HG03457 (cell line): ENCODE results near the gene MCF2L.
"Not testable (repeated sequence)": the region's sequence is repeated elsewhere in the genome, so short reads cannot be mapped to it uniquely, and the experiment has no call there.

ENCODE experiments used
- ATAC-seq: cut with Tn5 transposase; IDR thresholded peaks from one replicate; pipeline ENCODE4 v1.9.1; 2021; ENCODE audit warnings: moderate number of reproducible peaks; ENCODE audit not compliant: unreplicated experiment

The MCF2L gene

DNA sequence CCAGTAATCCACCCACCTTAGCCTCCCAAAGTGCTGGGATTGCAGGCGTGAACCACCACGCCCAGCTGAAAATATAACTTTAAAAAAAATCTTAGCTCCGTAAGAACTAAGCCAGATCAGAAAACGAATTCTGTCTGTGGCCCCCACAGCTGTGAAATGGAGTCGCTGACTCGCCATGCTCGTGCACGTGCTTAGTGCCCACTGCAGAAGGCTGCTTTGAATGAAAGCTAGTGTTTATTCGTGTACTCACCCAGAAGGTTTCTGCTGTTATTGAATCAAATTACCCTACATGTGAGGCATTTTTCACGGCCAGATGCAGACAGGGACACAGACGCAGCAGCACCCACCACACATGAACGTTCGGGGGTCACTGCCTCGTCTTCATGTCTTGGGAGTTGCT, 74.9 kb downstream of the MCF2L start:
- ATAC-seq: no peak

DNA sequence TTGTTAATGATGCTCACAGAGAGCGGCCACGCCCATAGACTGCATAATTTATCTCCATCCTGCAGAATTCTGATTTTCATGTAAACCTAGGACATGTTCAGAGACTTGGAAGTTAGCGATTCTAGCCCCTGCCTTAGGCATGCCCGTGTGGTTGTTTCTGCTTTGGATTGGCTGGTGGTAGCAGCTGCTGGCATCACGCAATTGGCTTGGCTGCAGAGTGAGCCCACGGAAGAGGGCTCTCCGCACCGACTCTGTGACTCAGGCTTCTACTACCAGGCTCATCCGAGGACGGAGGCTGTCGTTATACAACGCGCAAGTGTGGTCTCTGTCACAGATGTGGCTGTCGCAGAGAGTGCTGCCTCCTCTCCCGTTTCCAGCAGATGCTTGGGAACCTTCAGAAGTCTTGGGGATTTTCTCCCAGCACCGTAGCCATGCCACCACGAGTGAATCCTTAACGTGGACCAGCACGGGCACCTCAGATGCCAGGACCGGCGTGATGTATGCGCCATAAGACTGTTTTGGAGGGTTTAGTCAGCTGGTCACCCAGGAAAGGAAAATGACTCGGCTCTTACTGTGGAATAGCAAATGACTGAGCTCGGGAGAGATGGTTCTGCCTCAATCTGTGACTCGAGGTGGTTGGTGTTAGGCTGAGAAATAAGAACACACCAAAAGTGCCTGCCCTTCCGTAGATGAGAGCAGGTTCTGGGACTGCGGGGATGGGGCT, 75.5 kb downstream of the MCF2L start:
- no peak for ATAC-seq

DNA sequence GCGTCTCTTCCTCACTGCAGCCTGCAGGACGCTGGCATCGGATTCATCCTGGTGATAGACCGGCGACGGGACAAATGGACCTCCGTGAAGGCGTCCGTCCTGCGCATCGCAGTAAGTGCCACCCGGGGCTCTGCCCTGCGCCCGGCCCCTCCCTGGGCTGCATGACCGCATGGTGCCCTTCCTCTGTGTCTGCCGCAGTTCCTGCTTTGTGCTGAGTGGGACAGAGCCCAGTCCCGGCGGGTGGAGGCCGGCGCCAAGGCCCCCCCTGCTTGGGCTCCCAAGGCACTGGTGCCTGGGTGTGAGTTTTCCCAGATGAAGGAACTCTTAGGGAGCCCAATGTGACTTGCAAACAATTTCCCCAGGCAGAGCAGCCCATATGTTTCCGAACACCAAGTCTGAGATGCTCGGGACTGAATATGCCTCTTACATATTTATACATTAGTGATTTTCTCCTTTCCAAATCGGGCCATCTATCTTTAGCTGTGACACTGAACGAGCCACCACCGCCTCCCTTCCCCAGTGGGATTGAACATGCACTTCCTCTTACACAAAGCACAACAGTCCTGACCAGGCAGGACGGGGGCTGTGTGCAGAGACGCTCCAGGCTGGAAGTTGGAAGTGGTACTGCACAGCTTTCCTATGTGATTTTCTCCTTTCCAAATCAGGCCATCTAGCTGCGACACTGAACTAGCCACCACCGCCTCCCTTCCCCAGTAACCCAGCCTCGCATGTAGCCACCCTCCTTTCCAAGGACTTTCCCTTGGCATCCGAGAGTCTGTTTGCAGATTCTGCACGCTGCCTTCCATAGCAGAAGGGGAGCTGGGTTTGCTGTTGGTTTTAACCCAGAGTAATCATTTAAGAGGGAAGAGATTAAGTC, 76.5 kb downstream of the MCF2L start:
- no peak for ATAC-seq

DNA sequence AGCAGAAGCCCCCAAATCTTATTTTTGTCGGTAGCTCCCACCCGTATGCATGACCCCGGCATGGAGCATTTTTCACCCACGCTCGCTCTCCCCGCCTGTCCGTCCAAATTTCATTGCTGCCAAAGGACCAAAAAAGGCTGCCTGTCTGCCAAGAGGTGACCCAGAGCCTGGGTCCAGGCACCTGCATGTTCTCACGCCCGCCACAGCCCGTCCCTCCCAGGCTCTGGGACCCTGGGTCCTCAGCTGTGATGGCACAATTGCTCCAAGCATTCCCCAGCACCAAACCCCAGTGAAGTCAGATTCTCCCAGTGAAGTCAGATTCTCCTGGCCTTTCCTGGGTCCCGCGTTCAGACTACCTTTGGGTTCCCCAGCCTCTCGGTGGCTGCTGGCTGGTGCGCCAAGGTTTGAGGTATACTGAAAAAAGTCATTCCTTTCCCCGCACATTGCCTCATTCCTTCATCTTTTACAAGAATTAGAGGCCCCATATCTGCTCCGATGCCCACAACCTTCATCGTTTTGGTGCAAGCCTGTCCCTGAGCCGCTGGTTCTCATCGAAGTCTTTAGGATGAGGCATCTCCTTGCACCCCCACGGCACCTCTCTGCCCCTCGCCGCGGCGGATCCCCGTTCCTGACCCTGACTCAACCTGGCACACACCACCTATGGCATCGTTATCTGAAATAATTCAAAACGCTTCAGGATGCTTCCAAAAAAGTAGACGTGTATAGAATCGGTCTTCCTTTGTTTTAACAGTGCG, 77.3 kb downstream of the MCF2L start:
- ATAC-seq: no peak

DNA sequence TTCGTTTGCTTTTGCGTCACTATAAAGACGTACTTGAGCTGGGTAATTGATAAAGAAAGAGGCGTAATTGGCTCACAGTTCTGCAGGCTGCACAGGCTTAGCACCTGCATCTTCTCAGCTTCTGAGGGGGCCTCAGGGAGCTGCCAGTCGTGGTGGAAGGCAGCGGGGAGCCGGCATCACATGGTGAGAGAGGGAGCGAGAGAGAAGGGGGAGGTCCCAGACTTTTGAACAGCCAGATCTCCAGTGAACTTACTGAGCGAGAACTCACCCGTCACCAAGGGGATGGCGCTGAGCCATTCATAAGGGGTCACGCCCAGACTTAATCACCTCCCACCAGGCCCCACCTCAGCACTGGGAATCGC, 77.8 kb downstream of the MCF2L start:
- ATAC-seq: no peak

DNA sequence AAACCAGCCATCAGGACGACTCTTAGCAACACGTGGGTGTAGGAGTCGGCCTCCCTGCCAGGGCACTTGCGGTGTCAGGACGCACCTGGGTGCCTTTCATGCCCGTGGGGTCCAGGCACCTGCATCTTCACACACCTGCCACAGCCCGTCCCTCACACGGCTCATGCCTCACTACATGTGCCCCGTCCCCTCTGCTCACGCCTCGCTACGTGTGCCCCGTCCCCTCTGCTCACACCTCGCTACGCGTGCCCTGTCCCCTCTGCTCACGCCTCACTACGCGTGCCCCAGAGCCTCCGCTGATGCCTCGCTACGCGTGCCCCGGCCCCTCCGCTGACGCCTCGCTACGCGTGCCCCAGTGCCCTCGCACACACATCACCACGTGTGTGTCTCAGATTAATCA, 78.6 kb downstream of the MCF2L start:
- no peak for ATAC-seq

DNA sequence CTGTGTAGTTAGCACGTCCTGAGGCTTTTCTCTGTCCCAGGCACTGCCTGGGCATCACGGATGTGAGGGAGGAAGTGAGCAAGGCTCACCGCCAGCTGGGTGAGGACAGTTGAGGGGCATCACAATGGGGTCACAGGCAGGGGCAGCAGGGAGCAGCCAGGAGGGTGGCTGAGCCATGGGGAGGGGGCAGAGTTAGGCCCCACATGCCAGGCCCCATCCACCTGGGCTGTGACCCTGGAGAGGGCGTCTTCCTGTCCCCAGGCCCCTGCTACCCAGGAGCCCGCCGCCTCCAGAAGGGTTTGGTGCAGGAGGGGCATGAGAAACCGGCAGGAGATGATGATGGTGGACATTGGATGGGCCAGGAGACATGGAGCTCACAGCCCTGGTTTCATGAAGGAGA, 79.8 kb downstream of the MCF2L start:
- ATAC-seq: no peak

DNA sequence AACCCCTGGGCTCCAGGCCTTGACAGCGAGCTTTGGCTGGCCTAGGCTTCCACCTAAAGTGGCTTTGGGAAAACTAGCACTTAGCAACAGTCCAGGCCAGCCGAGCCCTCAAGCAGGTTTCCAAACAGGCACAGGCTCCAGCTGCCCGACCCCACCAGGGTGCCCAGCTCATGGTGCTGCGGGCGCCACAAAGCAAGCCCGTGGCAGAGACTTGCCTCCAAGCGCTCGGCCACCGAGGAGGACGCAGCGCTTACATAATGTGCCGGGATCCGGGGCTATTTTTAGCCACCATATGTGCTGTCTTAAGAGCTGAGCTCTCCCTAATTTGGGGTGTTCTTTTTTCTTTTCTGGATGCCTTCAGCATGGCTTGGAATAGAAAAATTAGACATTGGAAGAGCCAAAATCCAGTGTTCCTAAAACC, 80.5 kb downstream of the MCF2L start:
- no peak for ATAC-seq

DNA sequence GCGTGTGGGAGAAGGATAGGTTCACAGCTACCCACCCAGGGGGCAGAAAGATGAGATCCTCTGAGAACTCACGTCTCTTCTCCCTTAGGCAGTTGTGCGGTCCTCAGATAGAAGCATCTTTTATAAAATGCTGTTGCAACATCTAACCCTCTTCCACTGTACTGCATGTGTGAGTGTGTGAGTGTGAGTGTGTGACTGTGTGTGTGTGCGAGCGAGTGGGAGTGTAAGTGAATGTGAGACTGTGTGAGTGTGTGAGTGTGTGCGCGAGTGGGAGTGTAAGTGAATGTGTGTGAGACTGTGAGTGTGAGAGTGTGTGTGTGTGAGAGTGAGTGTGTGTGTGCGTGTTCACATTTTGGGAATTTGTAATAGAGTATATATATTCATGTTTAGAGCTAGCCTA, 81.0 kb downstream of the MCF2L start:
- ATAC-seq: no peak

DNA sequence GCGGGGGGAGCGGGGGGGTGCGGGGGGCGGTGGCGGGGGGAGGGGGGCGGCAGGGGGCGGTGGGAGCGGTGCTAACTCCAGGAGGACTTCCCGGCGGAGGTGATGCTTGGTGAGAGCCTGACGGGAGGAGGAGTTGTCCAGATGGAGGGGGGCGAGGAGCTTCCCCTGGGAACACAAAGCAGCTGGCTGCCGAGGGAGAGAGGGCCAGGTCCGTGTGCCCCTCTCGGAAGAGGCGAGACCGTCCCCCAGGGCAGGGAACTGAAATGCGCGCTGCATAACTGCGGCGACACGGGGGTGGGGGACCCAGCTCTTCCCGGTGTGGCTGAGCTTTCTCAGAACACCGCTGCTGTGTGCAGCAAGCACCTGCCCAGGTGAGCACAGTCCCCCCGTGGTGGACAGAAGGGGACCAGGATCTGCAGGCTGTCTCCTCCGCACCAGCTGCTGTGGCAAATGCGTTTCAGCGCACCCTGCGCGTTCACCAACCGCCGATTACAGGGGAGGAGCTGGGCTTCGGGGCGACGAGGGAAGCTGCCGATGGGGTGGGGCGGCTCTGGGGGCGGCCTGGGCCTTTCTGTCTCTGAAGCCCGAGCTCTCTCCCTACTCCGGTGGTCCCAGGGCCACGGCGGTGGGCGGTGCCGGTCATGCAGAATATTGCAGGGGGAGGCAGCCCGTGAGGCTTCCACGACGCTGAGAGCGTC, 81.9 kb downstream of the MCF2L start:
- ATAC-seq: no peak

DNA sequence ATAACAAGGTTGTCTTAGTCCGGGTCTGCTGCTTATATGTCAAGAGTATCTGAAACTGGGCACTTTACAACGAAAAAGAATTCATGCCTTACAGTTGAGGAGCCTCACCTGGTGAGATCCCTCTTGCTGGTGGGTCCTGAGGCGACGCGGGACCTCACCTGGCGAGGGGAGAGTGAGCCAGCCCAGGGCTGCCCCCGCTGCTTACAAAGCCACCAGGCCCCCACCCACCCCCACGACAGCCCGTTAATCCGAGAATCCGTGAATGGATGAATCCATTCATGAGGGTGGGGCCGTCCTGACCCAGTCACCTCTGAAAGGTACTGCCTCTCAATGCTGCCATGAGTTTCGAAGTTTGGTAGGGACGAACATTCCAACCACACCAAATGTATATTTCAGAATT, 82.6 kb downstream of the MCF2L start:
- ATAC-seq: no peak

DNA sequence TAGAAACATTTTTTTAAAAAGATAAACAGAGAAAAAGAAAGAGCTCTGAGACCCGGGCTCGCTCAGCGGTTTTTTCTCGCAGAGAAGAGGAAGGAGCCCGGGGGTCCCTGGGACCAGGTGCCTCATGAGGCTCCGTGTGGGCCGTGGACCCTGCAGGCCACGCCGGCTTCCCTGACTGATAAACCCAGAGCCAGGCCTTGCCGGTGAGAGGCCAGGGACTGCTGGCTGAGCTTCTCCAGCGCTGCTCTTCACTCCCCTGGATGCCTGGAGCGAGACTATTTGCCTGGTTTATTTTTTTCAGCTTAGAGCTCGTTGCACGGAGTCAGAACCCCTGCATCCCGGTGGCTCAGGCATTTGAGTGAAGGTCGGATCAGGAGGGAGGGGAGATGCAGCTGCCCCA, 83.2 kb downstream of the MCF2L start:
- no peak for ATAC-seq

DNA sequence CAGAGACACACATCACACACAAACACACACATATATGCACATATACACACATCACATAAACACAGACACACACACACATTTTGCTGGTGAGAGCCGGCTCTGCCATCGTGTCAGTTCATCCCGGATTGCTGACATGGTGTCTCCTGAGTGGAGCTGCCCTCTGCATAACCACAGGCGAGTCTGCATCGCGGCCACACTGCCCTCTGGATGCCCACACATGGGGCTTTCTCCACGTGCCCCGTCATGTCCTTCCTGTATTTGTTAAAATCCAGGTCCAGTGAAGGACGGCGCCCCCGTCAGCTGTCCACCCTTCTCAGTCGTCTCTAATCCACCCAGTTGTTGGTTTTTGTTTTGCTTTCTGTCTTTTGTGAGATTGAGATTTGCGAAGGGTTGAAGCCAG, 84.0 kb downstream of the MCF2L start:
- ATAC-seq: no peak

DNA sequence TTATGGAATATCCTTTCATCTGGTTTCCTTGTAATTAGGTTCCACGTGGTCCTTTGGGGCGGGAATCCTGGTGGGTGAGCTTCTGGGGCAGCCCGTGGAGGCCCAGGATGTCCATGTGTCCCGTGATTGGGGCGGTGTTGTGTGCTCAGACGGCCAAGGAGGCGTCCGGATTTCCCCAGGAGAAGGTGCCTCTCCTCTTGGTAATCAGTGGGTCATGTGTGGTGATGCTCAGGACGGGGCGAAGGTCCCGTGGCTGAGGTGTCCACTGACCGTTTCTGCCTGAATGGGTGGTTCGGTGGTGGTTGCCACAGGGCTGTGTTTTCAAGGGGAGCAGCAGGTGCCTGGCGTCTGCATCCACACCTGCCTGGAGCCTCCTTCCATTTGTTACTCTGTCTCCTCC, 84.4 kb downstream of the MCF2L start:
- no peak for ATAC-seq

DNA sequence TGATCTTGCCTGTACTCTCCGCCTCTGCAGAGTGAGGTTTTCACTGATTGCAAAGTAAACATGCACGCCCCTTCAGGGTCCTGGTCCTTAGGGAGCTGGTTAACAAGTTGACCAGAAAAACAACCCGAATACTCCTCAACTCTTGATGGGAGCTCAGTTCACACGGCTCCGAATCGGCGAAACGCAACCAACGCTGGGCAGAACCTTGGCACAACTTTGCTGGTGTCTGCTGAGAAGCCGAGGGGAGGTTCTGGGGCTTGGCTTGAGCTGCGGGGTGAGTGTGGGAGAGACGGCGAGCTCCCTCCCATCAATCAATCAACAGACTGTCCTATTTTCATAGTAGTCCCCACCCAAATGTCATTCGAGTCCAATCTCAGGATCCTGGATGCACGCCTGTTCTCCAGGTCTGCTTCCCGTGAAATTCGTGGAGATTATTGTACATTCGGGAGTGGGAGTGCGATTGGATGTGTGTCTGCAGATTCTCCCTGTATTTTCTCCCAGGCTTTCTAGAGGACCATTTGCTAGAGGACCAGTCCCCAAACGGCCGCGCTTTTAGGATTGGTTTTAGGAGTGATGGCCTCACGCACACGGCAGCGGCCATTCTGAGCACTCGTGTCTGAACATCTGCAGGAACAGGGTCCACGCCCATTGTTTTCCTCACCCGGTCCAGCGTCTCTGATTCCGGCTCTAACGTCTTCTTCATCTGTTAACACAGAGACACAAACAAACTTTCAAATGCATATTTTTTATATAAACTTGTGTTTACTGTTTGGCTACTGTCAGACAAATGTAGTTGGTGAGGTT, 85.0 kb downstream of the MCF2L start:
- ATAC-seq: no peak

DNA sequence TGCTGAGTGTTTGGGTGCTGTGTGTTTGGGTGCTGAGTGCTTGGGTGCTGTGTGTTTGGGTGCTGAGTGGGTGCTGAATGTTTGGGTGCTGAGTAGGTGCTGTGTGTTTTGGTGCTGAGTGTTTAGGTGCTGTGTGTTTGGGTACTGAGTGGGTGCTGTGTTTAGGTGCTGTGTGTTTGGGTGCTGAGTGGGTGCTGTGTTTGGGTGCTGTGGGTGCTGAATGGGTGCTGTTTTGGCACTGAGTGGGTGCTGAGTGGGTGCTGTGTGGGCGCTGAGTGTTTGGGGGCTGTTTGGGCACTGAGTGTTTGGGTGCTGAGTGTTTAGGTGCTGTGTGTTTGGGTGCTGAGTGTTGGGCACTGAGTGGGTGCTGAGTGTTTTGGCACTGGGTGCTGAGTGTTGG, 88.1 kb downstream of the MCF2L start:
- ATAC-seq: no peak

DNA sequence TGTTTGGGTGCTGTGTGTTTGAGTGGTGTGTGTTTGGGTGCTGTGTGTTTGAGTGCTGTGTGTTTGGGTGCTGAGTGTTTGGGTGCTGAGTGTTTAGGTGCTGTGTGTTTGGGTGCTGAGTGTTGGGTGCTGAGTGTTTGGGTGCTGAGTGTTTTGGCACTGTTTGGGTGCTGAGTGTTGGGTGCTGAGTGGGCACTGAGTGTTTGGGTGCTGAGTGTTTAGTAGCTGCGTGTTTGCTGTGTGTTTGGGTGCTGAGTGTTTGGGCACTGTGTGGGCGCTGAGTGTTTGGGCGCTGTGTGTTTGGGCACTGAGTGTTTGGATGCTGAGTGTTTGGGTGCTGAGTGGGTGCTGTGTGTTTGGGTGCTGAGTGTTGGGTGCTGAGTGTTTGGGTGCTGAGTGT, 88.5 kb downstream of the MCF2L start:
- ATAC-seq: not testable (repeated sequence)

DNA sequence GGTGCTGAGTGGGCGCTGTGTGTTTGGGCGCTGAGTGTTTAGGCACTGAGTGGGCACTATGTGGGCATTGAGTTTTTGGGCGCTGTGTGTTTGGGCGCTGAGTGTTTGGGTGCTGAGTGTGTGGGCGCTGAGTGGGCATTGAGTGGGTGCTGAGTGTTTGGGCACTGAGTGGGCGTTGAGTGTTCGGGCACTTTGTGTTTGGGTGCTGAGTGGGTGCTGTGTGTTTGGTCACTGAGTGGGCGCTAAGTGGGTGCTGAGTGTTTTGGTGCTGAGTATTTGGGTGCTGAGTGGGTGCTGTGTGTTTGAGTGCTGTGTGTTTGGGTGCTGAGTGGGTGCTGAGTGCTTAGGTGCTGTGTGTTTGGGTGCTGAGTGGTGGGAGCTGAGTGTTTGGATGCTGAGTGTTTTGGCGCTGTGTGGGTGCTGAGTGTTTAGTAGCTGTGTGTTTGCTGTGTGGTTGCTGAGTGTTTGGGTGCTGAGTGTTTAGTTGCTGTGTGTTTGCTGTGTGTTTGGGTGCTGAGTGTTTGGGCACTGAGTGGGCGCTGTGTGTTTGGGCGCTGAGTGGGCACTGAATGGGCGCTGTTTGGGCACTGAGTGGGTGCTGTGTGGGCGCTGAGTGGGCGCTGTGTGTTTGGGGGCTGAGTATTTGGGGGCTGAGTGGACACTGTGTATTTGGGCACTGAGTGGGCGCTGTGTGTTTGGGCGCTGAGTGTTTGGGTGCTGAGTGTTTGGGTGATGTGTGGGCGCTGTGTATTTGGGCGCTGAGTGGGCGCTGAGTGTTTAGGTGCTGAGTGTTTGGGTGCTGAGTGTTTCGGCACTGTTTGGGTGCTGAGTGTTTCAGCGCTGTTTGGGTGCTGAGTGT, 89.3 kb downstream of the MCF2L start:
- no peak for ATAC-seq
